Testis (tissue), 3 donors: ENCODE measurements around the gene MSI2. TPM values are rescaled to one million over a fixed set of nuclear protein-coding genes. Genes with fewer than 3 reads are reported as not detected.

Experiments used
- DNase-seq: peaks from one replicate; pipeline ENCODE4 v3.0.0-alpha.2; 2019
- H3K27ac ChIP-seq, 2 donors: fragments of 200-600 bp; sonication (generic); one replicate each; pipeline ENCODE4 v1.5.1; 2019
- H3K27me3 ChIP-seq: fragments of 200-600 bp; sonication (generic); one replicate; pipeline ENCODE4 v1.5.1; 2019
- H3K36me3 ChIP-seq: fragments of 200-600 bp; sonication (generic); one replicate; pipeline ENCODE4 v1.5.1; 2017; ENCODE audit warnings: low read depth; ENCODE audit errors: missing control alignments
- H3K4me1 ChIP-seq: fragments of 200-600 bp; sonication (generic); one replicate; pipeline ENCODE4 v1.5.1; 2019
- H3K4me3 ChIP-seq, 2 donors: fragments of 200-600 bp; sonication (generic); one replicate each; pipeline ENCODE4 v1.5.1; 2017 to 2019
- H3K9me3 ChIP-seq: fragments of 200-600 bp; sonication (generic); one replicate; pipeline ENCODE4 v1.5.1; 2017
- POLR2A ChIP-seq: fragments of 450-650 bp; IDR thresholded peaks from one replicate; pipeline ENCODE4 v1.6.1; 2017; ENCODE audit warnings: antibody characterized with exemption, mild to moderate bottlenecking, moderate library complexity
- WGBS, 2 donors: methylation state at CpG; one replicate each; pipeline ENCODE4 v1.1.5; 2018; 5-methylcytosine and 5-hydroxymethylcytosine counted together
- intact Hi-C: fragments of 100-400 bp; cut with DNase I; formaldehyde crosslinking; loops from one replicate; pipeline ENCODE4 v1.15.1; 2023; ENCODE audit warnings: low total_unique reads
- polyA plus RNA-seq: library from polyadenylated mRNA; stranded (reverse); fragments of 350-450 nt; fragmentation: Illumina TruSeq; extraction: RNeasy Lipid Tissue Mini Kit (QIAGEN cat#74804); gene quantifications from one replicate; pipeline ENCODE4 v1.2.3, GENCODE V29; 2014; ENCODE audit warnings: low read depth, low replicate concordance; ENCODE audit not compliant: insufficient read depth
- total RNA-seq, 2 donors: library from RNA; depleted of rRNA; stranded (reverse); fragments of >200 nt; gene quantifications; one replicate each; pipeline ENCODE4 v1.2.3, GENCODE V29; 2016
- TF ChIP-seq, protein P1 (sequence below), 3 experiments: fragments of 450-650 bp in 2 of 3; fragments of 200-600 bp in 1 of 3; sonication (generic) in 1 of 3; IDR thresholded peaks; one replicate each; pipeline ENCODE4 v1.5.1; 2016 to 2019; ENCODE audit warnings: antibody characterized with exemption in 3 of 3, mild to moderate bottlenecking in 2 of 3, moderate library complexity in 1 of 3

The MSI2 gene
- total and polyA plus RNA-seq, 3 donors from 2014 or later, result 46.5 to 106 (median 76.6) TPM

DNA sequence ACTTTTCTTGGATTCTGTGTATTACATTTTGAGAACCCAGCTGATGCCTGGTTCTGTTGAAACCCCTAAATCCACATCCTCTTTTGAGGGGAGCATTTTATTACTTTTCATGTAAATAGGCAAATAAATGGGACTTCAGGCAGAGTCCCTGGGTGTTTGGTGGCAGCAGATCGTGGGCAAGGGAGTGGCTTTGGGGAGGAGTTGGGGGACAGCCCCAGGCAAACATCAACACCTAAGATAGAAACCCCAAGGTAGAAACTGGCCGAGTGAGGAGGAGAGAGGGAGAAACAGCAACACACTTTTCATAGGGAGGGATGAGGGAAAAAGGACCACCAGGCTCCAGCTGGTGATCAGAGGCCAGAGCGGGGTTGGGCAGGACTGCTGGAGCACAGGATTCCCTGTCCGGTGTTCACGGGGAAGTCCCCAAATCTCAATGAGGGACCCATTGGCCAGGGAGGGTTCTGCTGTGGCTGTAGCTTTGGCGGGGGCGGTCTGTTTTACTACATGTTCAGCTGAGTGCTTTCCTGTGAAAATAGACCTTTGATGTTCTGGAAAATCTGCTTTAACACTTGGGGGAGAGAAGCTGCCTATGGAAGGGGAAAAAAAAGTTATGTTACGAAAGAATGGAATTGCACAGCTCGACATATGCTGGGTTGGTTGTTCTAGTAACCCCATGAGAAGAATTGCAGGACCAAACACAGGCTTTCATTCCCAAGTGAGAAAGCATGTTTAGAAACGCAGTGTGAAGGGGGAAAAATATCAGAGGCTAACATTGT, 46.6 kb downstream of the MSI2 start:
- no peak overlapping the region for H3K4me3 ChIP-seq
- H3K4me1 ChIP-seq, result no peaks in the 10 kb centered on the region
- no peak for DNase-seq
- no peak overlapping the region for H3K27ac ChIP-seq
- no peaks in the 10 kb centered on the region for H3K9me3 ChIP-seq
- intact Hi-C loops, result no loop called here
- WGBS, 2 donors, result 71 to 79% methylated on average over 10 of the region's 10 CpGs
- no peaks in the 10 kb centered on the region for H3K27me3 ChIP-seq
- no peaks in the 10 kb centered on the region for H3K36me3 ChIP-seq
- TF ChIP-seq POLR2A, result no peak
- TF ChIP-seq, protein P1, sequence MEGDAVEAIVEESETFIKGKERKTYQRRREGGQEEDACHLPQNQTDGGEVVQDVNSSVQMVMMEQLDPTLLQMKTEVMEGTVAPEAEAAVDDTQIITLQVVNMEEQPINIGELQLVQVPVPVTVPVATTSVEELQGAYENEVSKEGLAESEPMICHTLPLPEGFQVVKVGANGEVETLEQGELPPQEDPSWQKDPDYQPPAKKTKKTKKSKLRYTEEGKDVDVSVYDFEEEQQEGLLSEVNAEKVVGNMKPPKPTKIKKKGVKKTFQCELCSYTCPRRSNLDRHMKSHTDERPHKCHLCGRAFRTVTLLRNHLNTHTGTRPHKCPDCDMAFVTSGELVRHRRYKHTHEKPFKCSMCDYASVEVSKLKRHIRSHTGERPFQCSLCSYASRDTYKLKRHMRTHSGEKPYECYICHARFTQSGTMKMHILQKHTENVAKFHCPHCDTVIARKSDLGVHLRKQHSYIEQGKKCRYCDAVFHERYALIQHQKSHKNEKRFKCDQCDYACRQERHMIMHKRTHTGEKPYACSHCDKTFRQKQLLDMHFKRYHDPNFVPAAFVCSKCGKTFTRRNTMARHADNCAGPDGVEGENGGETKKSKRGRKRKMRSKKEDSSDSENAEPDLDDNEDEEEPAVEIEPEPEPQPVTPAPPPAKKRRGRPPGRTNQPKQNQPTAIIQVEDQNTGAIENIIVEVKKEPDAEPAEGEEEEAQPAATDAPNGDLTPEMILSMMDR (IDR thresholded peaks at IDR 0.05), result no peak

DNA sequence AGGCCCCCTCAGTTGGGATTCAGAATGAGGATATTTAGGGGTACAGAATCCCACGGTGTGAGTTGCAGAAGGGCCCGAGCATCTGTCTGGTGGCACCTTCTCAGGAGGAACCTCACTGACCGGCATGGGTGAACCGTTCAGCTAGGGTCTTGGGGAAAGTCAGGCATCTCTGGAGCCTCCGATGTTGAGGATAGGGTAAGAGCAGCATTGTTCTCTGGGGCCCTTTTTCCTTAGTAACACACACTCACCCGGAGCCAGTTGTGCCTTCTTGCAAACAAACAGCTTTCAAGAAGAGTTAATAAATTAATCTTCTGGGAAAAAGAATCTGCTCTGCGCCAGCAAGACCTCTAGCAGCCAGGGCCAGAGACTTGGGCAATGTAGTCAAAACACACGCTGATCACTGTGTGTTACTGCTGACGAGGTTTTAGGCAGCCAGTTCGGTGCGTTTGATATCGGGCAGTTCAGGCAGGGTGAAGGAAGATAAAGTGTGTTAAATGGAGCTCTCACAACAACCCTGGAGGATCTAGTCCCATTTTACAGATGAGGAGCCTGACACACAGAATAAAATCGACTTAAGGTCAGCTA, 48.9 kb downstream of the MSI2 start:
- WGBS, 2 donors, result 79 to 84% methylated on average over 12 to 13 of the region's 13 CpGs
- Histone ChIP-seq H3K27me3 (no peaks in the 10 kb centered on the region), H3K4me1 (no peaks in the 10 kb centered on the region), H3K36me3 (no peaks in the 10 kb centered on the region), H3K27ac (no peak overlapping the region), H3K9me3 (no peaks in the 10 kb centered on the region), H3K4me3 (no peak overlapping the region)
- DNase-seq, result no peak
- TF ChIP-seq, protein P1 (IDR thresholded peaks at IDR 0.05), result no peak
- no peak for TF ChIP-seq POLR2A
- intact Hi-C loops, result no loop called here

DNA sequence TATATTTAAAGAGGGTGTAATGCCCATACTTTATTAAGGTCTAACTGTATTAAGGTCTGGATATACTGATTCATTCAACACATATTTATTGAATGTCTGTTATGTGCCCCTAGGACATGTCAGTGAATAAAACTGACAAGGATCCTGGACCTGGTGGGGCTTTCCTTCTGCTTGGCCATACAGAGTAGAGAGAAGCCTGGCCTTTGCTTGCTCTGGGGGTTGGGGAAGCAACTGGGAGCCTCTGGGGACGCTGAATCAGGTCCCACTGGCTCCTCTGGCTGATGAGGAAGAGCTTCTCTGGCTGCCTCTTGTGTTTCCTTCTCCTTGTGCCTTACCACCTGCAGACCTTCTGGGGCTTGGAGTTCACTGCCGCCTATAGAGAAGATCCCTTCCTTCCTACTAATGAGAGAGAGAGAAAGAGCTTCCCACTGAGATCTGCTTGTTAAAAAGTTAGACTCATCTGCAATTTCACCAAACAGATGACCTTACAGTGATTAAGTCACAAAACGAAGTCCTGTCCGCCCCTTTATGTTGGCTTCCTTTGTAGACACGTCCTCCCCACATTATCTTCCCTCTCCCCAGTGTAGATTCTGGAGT, 49.7 kb downstream of the MSI2 start:
- no peak for TF ChIP-seq POLR2A
- TF ChIP-seq, protein P1 (IDR thresholded peaks at IDR 0.05), result no peak
- Histone ChIP-seq H3K9me3 (no peaks in the 10 kb centered on the region), H3K27ac (no peak overlapping the region), H3K36me3 (no peaks in the 10 kb centered on the region), H3K4me3 (no peak overlapping the region), H3K4me1 (no peaks in the 10 kb centered on the region), H3K27me3 (no peaks in the 10 kb centered on the region)
- WGBS, 2 donors, result 81 to 86% methylated on average over 5 of the region's 5 CpGs
- no peak for DNase-seq
- intact Hi-C loops, result no loop called here

DNA sequence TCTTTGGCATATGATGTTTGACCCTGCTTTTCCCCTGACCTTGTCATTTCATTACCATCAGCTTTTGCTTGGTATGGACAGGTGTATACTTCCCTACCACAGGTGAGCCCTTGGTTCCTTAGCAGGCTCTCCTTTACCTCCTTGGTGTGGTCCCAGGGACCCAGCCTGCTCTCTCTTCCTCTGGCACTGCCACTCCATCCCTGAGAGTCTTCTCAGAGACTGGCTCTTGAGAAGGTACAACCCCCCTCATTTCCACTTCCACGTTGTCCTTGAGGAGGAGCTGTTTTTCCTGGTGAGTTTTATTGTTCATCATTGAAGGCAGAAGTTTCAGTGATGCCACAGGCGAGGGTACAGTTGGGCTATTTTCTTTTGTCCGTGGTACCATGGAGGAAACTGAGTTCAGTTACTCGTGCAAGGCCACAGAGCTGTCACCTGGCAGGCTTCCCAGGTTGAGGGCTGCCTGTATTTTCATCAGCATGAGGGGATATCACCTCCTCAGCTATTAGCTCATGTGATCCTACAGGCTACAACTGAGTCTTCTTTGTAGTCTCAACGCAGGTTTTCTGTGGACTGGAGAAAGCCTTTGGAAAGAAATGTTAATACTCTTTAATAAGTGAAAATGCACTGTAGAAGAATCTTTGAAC, 52.3 kb downstream of the MSI2 start:
- intact Hi-C loops, result no loop called here
- TF ChIP-seq POLR2A, result no peak
- TF ChIP-seq, protein P1 (IDR thresholded peaks at IDR 0.05), result no peak
- H3K36me3 ChIP-seq, result no peaks in the 10 kb centered on the region
- peaks cover 4% of the 10 kb centered on the region for H3K4me1 ChIP-seq
- H3K27ac ChIP-seq, result no peak overlapping the region
- no peak for DNase-seq
- H3K4me3 ChIP-seq, result no peak overlapping the region
- H3K27me3 ChIP-seq, result no peaks in the 10 kb centered on the region
- WGBS, 2 donors, result 65 to 71% methylated on average over 5 of the region's 5 CpGs
- no peaks in the 10 kb centered on the region for H3K9me3 ChIP-seq
